DMS153 treated with DMSO at 0.1 percent for 48 hours (cell line): ENCODE data around the gene RASAL2.
"Not testable (repeated sequence)": the region's sequence is repeated elsewhere in the genome, so short reads cannot be mapped to it uniquely, and the experiment has no call there.

Experiments used
- DNase-seq: peaks from one replicate; lab custom pipeline; 2025; ENCODE audit not compliant: unreplicated experiment; lab: John Stamatoyannopoulos, UW

RASAL2 gene

DNA sequence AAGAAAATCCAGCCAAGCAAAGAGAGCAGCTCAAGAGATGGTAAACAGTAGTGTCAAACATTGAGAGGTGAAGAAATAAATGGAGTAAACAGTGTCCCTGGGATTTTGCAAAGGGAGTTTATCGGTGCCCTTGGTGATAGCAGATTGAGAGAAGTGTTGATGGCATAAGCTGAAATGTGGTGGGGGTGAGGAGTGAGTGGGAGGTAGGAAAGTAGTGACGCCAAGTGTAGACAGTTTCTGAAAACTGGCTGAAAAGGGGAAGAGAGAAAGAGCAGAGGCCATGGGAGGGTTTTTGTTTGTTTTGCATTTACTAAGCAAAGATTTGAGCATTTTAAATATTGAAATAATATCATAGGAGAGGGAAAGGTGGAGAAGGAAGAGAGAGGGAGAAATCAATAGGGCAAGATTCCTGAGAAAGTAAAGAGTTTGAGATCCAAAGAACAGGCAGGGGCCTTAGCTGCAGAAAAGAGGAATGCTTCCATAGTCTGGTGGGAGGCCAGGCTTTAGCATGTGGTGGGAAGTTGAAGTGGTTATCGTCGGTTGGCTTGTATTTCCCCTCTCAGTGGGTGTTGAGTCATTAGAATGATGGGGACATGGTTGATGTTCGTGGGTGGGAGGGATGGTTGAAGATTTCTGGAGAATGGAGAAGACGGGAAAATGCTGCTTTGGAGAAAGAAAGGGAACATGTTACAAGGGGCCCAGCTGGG lies 26.8 kb upstream of the RASAL2 start:
- DNase-seq = no peak

DNA sequence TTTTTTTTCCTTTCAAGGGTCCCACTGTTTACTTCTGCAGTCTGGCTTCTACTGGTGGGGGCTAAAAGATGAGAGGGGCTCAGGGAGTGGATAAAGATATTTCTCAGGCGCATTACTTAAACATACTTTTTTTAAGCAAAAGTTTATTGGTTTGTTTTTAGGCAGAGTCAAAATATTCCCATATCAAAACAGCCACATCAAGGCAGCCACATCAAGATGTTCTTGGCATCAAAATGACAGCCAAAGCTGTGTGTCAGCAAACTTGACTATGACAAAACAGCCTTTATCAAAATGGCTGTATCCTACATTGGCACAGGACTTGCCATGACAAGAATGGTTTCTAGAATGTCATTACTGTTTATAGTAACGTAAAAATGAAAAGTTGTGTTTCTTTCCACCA lies 22.1 kb upstream of the RASAL2 start:
- DNase-seq = no peak

DNA sequence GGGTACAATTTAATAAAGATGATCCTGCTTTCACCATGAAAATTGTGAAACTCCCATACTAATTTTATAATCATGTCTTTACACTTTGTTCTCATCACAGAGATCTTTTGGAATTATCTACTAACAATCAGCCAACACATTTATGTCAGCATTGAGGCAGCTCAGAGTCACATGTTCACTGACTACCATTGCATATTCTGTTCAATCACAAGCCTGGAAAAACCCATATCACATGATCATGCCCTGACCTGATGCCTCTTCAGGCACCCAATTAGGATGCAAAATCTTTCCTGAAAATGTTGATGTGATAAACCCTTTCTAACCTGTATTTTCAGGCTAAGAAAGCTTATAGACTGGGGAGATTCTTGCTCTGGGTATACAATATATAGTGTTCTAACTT lies 21.6 kb upstream of the RASAL2 start:
- no peak for DNase-seq

DNA sequence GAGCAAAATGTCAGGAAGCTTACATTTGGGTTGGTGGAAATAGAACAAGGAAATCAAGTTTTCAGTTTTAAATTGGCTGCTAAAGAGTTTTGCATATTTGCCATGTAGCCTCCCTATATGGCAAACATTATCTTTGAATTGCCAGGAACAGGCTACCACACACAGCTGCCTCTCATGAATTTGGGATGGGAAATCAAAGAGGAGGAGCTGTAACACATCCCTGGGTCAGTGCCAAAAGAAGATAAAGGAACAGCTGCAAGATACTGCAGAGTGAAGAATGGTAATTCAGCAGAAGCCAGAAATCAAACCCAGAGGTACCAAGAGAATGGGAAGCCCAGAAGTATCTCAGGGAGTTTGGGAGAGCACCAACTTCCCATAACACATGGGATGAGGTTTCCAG lies 18.6 kb upstream of the RASAL2 start:
- no peak for DNase-seq

DNA sequence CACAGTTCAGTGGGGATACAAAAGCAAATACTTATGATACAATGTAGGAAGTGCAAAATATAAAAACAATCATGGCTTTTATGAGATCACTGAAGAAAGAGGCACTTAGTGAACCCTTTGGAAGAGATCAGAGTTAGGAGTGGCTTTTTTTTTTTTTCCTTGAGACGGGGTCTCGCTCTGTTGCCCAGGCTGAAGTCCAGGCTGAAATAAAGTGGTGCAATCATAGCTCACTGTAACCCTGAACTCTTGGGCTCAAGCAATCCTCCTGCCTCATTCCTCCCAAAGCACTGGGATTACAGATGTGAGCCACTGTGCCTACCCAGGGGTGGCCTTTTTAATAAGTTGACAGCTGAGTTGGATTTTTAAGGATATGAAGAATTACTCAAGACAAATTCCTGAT lies 17.3 kb upstream of the RASAL2 start:
- DNase-seq = no peak

DNA sequence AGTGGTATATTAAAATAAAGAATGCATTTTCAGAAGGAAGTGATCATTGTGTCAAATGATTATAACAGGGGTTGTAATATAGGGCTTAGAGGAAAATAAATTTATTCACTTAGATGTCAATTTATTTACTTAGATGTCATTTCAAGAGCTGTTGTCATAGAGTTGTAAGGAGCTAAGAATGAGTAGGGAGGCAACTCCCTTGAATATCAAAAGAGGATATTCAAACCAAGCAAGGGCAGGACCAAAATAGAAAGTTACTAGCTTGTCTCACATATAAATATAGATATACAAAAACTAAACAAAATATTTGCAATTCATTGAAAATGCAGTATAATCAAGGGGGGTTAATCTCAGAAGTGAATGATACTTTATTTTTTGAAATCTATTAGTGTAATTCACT lies 16.0 kb upstream of the RASAL2 start:
- DNase-seq = no peak

DNA sequence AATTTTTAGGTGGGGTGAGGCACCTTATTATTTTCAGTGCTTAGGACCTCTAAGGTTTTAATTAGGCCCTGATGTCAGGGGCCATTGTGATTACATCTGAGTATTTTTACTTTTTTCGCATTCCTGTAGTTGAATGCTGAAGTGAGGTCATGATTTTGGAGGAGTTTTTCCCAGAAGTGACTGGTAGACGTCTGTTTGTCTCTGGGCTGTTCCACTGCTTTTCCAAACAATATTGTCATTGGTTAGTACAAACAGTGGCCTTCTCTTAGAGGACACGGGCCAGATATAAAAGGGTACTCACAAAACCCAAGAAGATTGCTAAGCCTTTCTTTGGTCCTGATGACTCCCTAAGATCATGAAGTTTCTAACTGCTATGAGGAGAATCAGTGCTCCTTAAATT lies 7.6 kb upstream of the RASAL2 start:
- DNase-seq = no peak

DNA sequence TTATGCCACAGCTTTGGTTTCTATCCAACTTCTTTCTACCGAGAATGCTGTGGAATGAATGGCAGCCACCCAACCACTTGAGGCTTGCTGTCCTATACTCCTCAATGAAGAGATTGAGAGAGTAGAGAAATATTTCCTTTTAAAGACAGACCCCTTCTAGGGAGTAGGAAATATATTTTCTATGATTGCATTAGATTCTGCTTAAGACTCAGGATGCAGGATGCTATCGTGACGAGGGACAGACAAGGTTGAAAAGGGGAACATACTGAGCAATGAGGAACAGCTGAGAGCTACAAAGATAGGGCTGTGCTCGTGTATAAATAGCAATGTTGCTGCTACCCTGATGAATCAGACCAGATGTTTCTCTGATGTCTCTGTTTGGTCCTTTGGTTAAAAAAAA lies 7.1 kb upstream of the RASAL2 start:
- DNase-seq = no peak

DNA sequence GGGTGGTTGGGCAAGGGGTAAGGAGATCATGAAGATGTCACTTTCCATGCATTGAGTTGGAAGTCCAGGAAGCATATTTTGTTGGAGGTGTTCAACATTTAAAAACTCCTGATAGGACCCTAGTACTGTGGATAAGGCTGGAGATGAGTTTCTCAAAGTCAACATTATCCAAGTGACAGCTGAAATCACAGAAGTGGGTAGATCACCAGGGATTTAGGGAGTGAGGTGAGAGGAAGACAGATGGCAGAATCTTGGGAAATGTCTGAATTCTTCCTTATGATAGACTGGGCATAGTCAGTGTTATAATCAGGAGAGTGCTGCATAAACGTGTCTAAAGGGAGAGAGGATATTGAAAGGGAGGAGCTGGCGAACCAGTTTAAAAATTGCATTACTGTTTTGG lies 5.3 kb upstream of the RASAL2 start:
- DNase-seq = no peak

DNA sequence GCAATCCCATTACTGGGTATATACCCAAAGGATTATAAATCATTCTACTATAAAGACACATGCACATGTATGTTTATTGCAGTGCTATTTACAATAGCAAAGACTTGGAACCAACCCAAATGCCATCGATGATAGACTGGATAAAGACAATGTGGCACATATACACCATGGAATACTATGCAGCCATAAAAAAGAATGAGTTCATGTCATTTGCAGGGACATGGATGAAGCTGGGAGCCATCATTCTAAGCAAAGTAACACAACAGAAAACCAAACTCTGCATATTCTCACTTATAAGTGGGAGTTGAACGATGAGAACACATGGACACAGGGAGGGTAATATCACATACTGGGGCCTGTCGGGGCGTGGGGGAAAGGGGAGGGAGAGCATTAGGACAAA lies 2.5 kb upstream of the RASAL2 start:
- DNase-seq = not testable (repeated sequence)

DNA sequence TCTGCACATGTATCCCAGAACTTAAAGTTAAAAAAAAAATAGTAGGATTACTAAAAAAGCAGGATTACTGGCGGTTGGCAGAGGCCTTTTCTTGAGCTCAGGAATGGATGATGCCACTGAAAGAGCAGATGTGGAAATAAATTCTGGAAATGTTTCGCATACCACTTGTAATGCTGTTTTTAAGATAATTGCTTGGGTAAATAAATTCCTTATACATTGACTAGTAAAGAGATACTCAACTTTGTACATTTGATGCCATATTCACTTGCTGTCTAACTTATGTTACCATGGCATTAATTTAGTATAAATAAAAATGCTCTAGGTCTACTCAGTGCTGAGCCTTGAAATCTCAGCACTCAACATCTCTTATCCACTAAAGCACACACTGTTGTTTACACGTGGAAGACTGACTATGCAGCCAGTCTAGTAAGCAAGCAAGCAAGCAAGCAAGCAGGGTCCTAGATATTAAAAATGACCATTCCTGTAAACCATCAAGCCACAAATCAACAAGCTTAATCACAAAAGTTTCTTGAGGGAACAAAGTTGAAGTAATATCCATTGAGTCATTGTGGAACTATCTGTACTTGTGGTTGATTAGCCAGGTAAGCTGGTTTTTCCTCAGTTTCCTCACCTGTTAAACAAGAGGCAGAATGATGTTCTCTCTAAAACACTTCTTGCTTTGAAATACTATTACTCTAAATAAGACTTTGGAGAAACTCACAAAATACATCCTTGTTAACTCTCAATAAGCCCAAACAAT lies 1.7 kb upstream of the RASAL2 start:
- no peak for DNase-seq

DNA sequence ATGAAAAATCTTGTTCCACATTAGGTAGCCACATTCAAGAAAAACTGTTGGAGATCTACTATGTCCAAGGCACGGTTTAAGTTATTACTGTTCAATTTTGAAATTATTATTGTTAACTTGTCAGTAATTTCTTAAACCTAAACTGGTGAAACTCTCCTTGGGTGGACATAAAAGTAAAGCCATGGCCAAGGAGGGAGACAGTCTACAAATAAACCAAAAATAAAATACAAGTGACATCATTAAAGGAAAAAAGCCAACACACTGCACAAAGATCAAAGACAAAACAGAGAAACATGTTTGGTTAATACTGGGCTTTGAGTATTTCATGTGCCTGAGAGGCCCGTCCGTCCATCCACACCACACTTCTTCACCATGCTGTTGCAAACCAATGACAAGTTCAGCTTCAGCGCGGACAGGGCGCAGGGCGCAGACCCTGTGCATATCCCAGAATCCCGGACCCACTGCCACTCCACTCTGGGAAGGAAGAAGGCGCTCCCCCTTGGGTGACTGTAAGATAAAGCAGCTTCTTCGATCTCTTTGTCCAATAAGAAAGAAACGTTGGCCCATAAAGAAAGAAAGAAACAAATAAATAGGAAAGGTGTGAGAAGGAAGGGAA lies 918 bp upstream of the RASAL2 start:
- DNase-seq = no peak

DNA sequence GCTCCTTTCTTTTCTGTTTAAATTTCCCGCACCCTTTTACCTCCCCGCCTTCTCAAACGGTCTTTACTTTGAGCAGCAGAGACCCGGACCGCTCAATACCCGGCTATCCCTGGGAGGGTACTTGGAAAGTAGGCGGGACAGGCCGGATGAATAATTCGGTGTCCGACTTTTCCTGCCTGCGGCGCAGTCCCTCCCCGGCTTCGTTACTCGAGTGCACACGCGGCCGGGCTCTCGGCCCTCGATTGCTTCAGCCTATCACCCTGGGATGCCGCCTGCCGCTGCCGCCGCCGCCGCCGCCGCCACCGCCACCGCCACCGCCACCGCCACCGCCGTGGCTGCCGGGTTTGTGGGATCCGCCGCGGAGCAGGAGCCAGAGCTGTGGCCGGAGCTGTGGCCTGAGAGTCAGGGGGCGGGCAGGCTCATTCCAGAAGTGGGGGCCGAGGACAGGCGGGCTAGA lies 382 bp upstream of the RASAL2 start:
- DNase-seq = peak; percentile 99

DNA sequence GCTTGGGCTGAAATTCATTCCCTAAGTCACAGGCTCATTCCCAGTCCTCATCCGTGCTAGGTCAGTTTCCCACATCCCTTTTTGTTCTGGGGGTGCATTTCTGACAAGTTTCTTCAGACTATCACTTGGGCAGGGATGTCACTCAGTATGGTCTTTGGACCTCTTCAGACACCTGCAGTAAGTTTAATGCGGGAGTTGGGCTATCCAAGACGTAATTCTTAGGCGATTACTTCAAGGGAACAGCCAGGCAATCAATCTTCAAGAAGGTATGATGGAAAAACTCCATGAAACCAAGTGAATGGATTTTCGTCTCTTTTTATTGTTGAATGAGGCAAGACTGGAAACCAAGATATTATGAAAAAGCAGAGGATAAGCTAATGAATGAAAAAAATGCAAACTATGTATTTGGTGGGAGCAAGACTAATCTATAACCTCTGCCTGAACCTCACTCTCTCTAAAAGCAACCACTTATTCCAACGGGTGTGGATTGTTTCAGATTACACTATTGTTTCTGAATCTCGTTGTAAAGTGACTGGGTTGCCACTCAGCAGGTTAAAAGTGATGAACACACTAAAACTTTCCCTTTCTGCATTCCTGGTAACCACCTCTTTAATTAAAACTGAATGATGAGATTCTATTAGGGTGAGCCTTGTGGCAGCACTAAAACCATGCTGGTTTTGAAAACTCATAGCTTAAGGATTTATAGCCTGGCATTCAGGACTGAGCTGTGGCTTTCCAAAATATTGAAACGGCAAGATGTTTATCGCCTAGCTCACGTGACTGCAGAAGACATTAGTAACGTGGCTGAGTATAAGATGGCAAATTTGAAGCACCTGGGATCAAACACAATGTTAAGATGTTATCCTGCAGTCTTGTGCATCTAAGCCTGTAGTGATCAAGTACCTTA lies 1.1 kb downstream of the RASAL2 start:
- DNase-seq = no peak

DNA sequence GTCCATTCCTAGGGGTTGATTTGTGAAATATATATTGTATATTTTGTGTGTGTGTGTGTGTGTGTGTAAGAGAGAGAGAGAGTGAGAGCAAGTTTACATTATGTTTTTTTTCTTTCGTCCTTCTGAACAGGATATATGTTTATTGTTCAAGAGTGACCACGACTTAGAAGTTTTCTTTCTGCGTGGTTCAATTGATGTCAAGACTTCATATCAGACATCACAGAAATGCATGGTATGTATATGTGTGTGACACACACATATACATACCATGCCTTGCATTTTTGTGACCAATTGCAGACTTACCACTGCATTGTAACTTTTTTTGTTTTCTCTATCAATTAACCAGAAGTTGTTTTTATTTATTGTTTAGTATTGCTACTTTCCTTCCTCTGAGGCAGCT lies 2.5 kb downstream of the RASAL2 start:
- no peak for DNase-seq

DNA sequence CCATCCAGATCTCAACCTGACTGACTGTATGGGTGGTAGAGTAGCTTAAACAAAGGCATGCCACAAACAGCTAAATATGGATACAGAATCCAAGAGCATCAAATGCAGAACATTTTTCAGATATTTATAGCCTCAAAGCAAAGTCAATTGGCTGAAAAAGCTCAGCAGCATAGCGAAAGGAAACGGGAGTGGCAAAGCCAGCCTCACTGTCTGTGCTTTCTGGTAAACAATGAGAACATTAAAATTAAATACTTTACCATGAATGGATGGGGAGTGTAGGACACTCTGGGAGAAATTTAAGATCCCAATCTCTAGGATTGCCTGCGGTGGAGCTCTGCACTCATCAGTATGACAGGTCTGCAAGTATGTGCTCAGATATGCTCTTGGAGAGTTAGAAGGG lies 4.4 kb downstream of the RASAL2 start:
- peak; percentile 14 for DNase-seq

DNA sequence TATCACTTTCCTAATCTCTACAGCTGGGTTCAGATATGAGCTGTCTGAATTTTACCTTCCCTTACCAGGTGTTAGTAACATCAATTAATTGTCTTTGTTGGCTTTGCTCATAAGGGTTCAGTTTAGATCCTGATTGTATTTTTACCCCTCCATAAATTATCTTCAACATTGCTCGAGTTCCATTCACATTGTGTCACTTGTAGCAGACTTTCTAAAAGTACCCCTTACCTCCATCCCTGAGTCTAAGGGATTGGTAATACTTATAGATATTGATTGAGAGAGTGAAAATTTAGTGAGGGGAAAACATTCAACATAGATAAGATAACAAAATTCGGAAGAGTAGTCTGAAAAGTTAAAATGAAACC lies 7.3 kb downstream of the RASAL2 start:
- no peak for DNase-seq

DNA sequence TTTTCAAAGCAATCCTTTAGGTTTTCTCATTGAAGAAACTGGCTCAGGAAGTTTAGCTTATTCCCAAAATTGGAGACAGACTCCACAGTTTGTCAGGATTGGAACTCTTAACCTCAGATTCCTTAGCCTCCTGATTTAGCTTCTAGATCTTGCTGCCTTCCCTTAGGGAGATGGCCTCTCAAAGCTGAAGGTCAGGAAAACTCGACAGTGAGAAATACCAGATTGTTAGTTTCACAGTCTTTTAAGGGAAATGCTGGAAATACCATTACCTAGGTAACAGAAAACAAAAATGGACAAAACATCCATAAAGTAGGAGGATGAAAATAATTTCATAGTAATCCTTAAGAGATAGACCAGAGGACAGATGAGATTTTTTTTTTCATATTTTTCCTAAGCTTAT lies 7.8 kb downstream of the RASAL2 start:
- DNase-seq = no peak

DNA sequence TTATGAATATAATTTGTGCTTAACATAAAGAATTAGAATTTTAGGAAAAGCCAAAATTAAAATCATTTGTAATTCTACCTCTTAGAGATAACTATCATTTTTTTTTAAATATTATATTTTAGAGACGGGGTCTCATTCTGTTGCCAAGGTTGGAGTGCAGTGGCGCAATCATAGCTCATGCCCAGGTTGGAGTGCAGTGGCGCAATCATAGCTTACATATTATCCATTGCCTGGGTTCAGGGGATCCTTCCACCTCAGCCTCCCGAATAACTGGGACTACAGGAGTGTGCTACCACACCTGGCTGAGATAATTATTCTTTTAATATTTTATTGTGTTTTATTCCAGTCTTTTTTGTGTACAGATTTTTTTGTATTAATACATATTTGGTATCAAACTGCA lies 8.3 kb downstream of the RASAL2 start:
- DNase-seq = no peak

DNA sequence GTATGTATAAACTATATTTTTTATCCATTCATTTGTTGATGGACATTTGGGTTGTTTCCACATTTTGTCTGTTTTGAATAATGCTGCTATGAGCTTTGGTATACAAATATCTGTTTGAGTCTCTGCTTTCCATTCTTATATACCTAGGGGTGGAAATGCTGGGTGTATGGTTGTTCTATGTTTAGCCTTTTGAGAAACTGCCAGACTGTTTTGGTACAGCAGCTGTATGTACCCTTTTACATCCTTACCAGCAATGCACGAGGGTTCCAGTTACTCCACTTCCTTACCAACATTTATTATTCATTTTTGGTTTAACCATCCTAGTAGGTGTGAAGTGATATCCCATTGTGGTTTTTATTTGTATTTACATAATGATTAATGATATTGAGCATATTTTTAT lies 13.9 kb downstream of the RASAL2 start:
- no peak for DNase-seq

DNA sequence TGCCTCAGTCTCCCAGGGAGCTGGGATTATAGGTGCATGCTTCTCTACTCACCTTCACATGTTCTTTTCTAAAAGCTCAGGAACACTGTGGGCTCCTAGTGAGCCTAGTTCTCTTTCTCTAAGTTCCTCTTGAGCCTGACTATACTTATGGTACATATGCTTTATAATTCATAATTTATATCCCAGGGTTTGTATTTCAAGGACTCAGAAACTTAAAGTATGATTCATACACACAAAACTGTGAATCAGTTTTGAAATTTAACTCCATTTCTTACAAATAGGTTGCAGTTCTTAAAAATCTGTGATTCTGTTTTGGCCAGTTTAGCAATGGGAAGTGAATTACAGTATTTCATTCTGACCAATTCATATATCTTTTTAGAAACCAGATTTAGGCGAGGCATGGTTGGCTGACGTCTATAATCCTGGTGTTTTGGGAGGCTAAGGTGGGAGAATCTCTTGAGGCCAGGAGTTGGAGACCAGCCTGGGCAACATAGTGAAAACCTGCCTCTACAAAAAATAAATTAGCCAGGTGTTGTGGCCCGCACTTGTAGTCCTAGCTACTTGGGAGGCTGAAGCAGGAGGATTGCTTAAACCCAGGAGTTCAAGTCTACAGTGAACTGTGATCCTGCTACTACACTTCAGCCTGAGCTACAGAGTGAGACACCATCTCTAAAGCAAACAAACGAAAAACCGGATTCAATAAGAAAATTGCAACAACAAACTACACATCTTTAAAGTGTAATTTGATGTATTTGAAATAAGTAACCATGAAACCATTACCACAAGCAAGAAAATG lies 15.6 kb downstream of the RASAL2 start:
- no peak for DNase-seq
